HepG2 (cell line): ENCODE results near the gene KMT2B. TPM values are rescaled to one million over a fixed set of nuclear protein-coding genes. Genes with fewer than 3 reads are reported as not detected.

Experiments
- ARHGAP35 ChIP-seq: sonication (generic); formaldehyde crosslinking; IDR thresholded peaks from 2 replicates; pipeline ENCODE4 v1.9.0; 2022; ENCODE audit warnings: mild to moderate bottlenecking, inconsistent platforms, moderate library complexity, missing genetic modification reagents, borderline replicate concordance
- ATF7 ChIP-seq, 2 experiments: fragments of 450-650 bp in 1 of 2; sonication (generic) in 1 of 2; formaldehyde crosslinking in 1 of 2; IDR thresholded peaks; 2 replicates each; pipeline versions ENCODE4 v1.4.0 to v1.6.1; 2016 to 2020; ENCODE audit warnings: antibody characterized with exemption in 1 of 2, mild to moderate bottlenecking in 1 of 2, missing genetic modification reagents in 1 of 2
- DMAP1 ChIP-seq: IDR thresholded peaks from 2 replicates; pipeline ENCODE4 v1.6.1; 2016
- E2F1 ChIP-seq: sonication (generic); formaldehyde crosslinking; IDR thresholded peaks from 2 replicates; pipeline ENCODE4 v1.5.0; 2020; ENCODE audit warnings: missing genetic modification reagents
- ISX ChIP-seq: sonication (generic); formaldehyde crosslinking; conservative IDR thresholded peaks from 2 replicates; pipeline ENCODE4 v1.5.0; 2020; ENCODE audit warnings: missing genetic modification reagents
- KLF6 ChIP-seq: IDR thresholded peaks from 2 replicates; pipeline ENCODE4 v1.8.0; 2016; ENCODE audit warnings: missing biosample characterization, missing genetic modification reagents
- SAFB2 ChIP-seq: sonication (generic); formaldehyde crosslinking; IDR thresholded peaks from 2 replicates; pipeline ENCODE4 v1.5.1; 2020; ENCODE audit warnings: missing genetic modification reagents, low read depth, mild to moderate bottlenecking, borderline replicate concordance
- SYNCRIP ChIP-seq: fragments of 200-400 bp; formaldehyde crosslinking; IDR thresholded peaks from 2 replicates; pipeline ENCODE4 v1.6.1; 2018; ENCODE audit warnings: mild to moderate bottlenecking, low read depth, low read length; ENCODE audit not compliant: insufficient read depth
- ZNF318 ChIP-seq: sonication (generic); formaldehyde crosslinking; IDR thresholded peaks from 2 replicates; pipeline ENCODE4 v1.4.0; 2020; ENCODE audit warnings: mild to moderate bottlenecking, missing genetic modification reagents
- ZNF703 ChIP-seq: sonication (generic); formaldehyde crosslinking; IDR thresholded peaks from 2 replicates; pipeline ENCODE4 v1.5.1; 2020; ENCODE audit warnings: missing genetic modification reagents, mild to moderate bottlenecking, moderate library complexity, borderline replicate concordance
- ZNF816 ChIP-seq: sonication (generic); formaldehyde crosslinking; IDR thresholded peaks from 2 replicates; pipeline ENCODE4 v1.8.0; 2022; ENCODE audit warnings: missing genetic modification reagents, mild to moderate bottlenecking, borderline replicate concordance
- polyA plus RNA-seq, 8 experiments: library from polyadenylated mRNA; depleted of rRNA in 3 of 8; stranded (reverse) in 7 of 8; unstranded in 1 of 8; fragments of >200 nt; fragmentation: Illumina TruSeq in 4 of 8; extraction: Trizol in 4 of 8; gene quantifications; 2 replicates each; pipeline versions ENCODE4 v1.2.1 to v1.2.3, GENCODE V29; 2011 to 2016; ENCODE audit warnings: low read depth in 4 of 8, missing spikeins in 1 of 8, mixed read lengths in 1 of 8; ENCODE audit not compliant: insufficient read depth in 1 of 8
- total RNA-seq, 5 experiments: library from RNA; depleted of rRNA; stranded (reverse); fragments of >200 nt; fragmentation: Illumina TruSeq; extraction: Trizol; gene quantifications; 2 replicates each; pipeline ENCODE4 v1.2.3, GENCODE V29; 2016; ENCODE audit warnings: low read depth in 1 of 5
- TF ChIP-seq, protein P1 (sequence below): sonication (generic); formaldehyde crosslinking; conservative IDR thresholded peaks from 2 replicates; pipeline ENCODE4 v1.4.0; 2020; ENCODE audit warnings: missing genetic modification reagents
- TF ChIP-seq, protein P2 (sequence below): sonication (generic); formaldehyde crosslinking; IDR thresholded peaks from 2 replicates; pipeline ENCODE4 v1.4.0; 2020; ENCODE audit warnings: missing genetic modification reagents

Gene KMT2B
- total and polyA plus RNA-seq, 2 of the 13 experiments (the other 11 are each of a cell fraction or from before 2014, with no cell fraction given) = 6.2 to 16.9 TPM

GRCh38 chr19:35757749-35758608 lies 40.2 kb downstream of the KMT2B start, which contains the start of gene PROSER3 (continued):
- TF ChIP-seq SAFB2 (CRISPR knock-in tag) (peak; percentile 87), ZNF816 (no peak), ZNF318 (CRISPR knock-in tag) (0 out of 2 replicates have a peak, but pooled peaks have one; percentile 35), E2F1 (CRISPR knock-in tag) (peak; percentile 87), SYNCRIP (no peak), ZNF703 (CRISPR knock-in tag) (no peak), DMAP1 (CRISPR knock-in tag) (peak; percentile 67; the same call in 1 of the 2 replicates), KLF6 (CRISPR knock-in tag) (peak; percentile 32; the same call in 1 of the 2 replicates), ARHGAP35 (no peak), ATF7 (IDR thresholded peaks at IDR 0.05) (no peak), ATF7 (CRISPR knock-in tag; IDR thresholded peaks at IDR 0.05) (no peak), ISX (CRISPR knock-in tag) (peak; percentile 90)
- TF ChIP-seq, protein P1, sequence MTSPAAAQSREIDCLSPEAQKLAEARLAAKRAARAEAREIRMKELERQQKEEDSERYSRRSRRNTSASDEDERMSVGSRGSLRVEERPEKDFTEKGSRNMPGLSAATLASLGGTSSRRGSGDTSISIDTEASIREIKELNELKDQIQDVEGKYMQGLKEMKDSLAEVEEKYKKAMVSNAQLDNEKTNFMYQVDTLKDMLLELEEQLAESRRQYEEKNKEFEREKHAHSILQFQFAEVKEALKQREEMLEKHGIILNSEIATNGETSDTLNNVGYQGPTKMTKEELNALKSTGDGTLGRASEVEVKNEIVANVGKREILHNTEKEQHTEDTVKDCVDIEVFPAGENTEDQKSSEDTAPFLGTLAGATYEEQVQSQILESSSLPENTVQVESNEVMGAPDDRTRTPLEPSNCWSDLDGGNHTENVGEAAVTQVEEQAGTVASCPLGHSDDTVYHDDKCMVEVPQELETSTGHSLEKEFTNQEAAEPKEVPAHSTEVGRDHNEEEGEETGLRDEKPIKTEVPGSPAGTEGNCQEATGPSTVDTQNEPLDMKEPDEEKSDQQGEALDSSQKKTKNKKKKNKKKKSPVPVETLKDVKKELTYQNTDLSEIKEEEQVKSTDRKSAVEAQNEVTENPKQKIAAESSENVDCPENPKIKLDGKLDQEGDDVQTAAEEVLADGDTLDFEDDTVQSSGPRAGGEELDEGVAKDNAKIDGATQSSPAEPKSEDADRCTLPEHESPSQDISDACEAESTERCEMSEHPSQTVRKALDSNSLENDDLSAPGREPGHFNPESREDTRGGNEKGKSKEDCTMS = no peak
- TF ChIP-seq, protein P2, sequence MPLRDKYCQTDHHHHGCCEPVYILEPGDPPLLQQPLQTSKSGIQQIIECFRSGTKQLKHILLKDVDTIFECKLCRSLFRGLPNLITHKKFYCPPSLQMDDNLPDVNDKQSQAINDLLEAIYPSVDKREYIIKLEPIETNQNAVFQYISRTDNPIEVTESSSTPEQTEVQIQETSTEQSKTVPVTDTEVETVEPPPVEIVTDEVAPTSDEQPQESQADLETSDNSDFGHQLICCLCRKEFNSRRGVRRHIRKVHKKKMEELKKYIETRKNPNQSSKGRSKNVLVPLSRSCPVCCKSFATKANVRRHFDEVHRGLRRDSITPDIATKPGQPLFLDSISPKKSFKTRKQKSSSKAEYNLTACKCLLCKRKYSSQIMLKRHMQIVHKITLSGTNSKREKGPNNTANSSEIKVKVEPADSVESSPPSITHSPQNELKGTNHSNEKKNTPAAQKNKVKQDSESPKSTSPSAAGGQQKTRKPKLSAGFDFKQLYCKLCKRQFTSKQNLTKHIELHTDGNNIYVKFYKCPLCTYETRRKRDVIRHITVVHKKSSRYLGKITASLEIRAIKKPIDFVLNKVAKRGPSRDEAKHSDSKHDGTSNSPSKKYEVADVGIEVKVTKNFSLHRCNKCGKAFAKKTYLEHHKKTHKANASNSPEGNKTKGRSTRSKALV (CRISPR knock-in tag) = no peak
